CD14-positive monocyte (primary cell): ENCODE measurements around the gene PSMD12. TPM values are rescaled to one million over a fixed set of nuclear protein-coding genes. Genes with fewer than 3 reads are reported as not detected.

Experiments
- DNase-seq, 3 donors: peaks; one replicate each; pipeline ENCODE4 v3.0.0-alpha.2; 2011 to 2022
- H2AFZ ChIP-seq: 2 replicates; pipeline ENCODE4 v1.6.0; 2012; ENCODE audit warnings: mild to moderate bottlenecking, low read depth, low read length, inconsistent platforms; ENCODE audit not compliant: insufficient read depth, poor library complexity, severe bottlenecking
- H3K27ac ChIP-seq, 2 donors: 1 replicate in 1 of 2; 2 replicates in 1 of 2; pipeline ENCODE4 v1.5.1; 2012 to 2013; ENCODE audit warnings: low read length in 2 of 2, control low read depth in 1 of 2, inconsistent platforms in 1 of 2, low read depth in 1 of 2, mild to moderate bottlenecking in 1 of 2
- H3K27me3 ChIP-seq, 2 donors: one replicate each; pipeline versions ENCODE4 v1.6.0 to v1.6.1; 2011 to 2013; ENCODE audit warnings: low read length in 2 of 2; ENCODE audit not compliant: control insufficient read depth in 2 of 2, insufficient read depth in 2 of 2
- H3K36me3 ChIP-seq, 2 donors: replicated peaks in 1 of 2; 1 replicate in 1 of 2; 2 replicates in 1 of 2; pipeline versions ENCODE4 v1.5.1 to v1.6.1; 2012 to 2013; ENCODE audit warnings: low read length in 2 of 2, control low read depth in 1 of 2, inconsistent platforms in 1 of 2, mild to moderate bottlenecking in 1 of 2; ENCODE audit not compliant: insufficient read depth in 2 of 2, control insufficient read depth in 1 of 2
- H3K4me1 ChIP-seq, 2 donors: 1 replicate in 1 of 2; 2 replicates in 1 of 2; pipeline versions ENCODE4 v1.5.1 to v1.6.1; 2012 to 2013; ENCODE audit warnings: low read length in 2 of 2, control low read depth in 1 of 2, inconsistent platforms in 1 of 2, mild to moderate bottlenecking in 1 of 2, moderate library complexity in 1 of 2; ENCODE audit not compliant: insufficient read depth in 2 of 2, control insufficient read depth in 1 of 2
- H3K4me2 ChIP-seq: replicated peaks from 2 replicates; pipeline ENCODE3; 2012; ENCODE audit warnings: low read length, moderate library complexity, mild to moderate bottlenecking; ENCODE audit not compliant: poor library complexity, severe bottlenecking; ENCODE audit errors: extremely low read depth
- H3K4me3 ChIP-seq, 3 experiments: fragments of 200-600 bp in 1 of 3; sonication (generic) in 1 of 3; replicated peaks in 1 of 3; 1 replicate in 2 of 3; 2 replicates in 1 of 3; pipeline ENCODE4 v1.5.1; 2011 to 2013; ENCODE audit warnings: low read length in 3 of 3, mild to moderate bottlenecking in 3 of 3, control low read depth in 2 of 3, low read depth in 2 of 3, inconsistent platforms in 1 of 3, moderate library complexity in 1 of 3
- H3K79me2 ChIP-seq: 2 replicates; pipeline ENCODE4 v1.6.0; 2012; ENCODE audit warnings: mild to moderate bottlenecking, control low read depth, inconsistent platforms, low read length, moderate library complexity; ENCODE audit not compliant: insufficient read depth
- H3K9ac ChIP-seq: 2 replicates; pipeline ENCODE4 v1.6.0; 2017; ENCODE audit warnings: low read length, mild to moderate bottlenecking; ENCODE audit not compliant: insufficient read depth, poor library complexity, severe bottlenecking
- H3K9me3 ChIP-seq, 2 donors: replicated peaks in 1 of 2; 1 replicate in 1 of 2; 2 replicates in 1 of 2; pipeline versions ENCODE4 v1.5.1 to v1.6.1; 2012 to 2013; ENCODE audit warnings: low read length in 2 of 2, control low read depth in 1 of 2; ENCODE audit not compliant: control insufficient read depth in 1 of 2, insufficient read depth in 1 of 2
- H4K20me1 ChIP-seq: 2 replicates; pipeline ENCODE4 v1.6.0; 2012; ENCODE audit warnings: mild to moderate bottlenecking, low read length, control low read depth, moderate library complexity; ENCODE audit not compliant: insufficient read depth
- H3K27ac Mint-ChIP-seq, 7 donors: one replicate each; pipeline ENCODE4 v1.8.0; 2020; ENCODE audit warnings: mild to moderate bottlenecking in 7 of 7, mixed read lengths in 7 of 7, moderate library complexity in 6 of 7, inconsistent platforms in 2 of 7
- H3K27me3 Mint-ChIP-seq, 3 donors: one replicate each; pipeline ENCODE4 v1.8.0; 2021 to 2022; ENCODE audit warnings: low read depth in 3 of 3, mild to moderate bottlenecking in 3 of 3, mixed read lengths in 3 of 3, moderate library complexity in 3 of 3, inconsistent platforms in 1 of 3
- H3K36me3 Mint-ChIP-seq, 2 donors: one replicate each; pipeline ENCODE4 v1.8.0; 2020; ENCODE audit warnings: mixed read lengths in 2 of 2, inconsistent platforms in 1 of 2, mild to moderate bottlenecking in 1 of 2
- H3K4me1 Mint-ChIP-seq: one replicate; pipeline ENCODE4 v1.8.0; 2020; ENCODE audit warnings: mild to moderate bottlenecking, mixed read lengths
- H3K4me3 Mint-ChIP-seq, 2 donors: one replicate each; pipeline ENCODE4 v1.8.0; 2020; ENCODE audit warnings: mild to moderate bottlenecking in 2 of 2, mixed read lengths in 2 of 2, moderate library complexity in 1 of 2
- H3K9me3 Mint-ChIP-seq, 7 donors: one replicate each; pipeline ENCODE4 v1.8.0; 2020 to 2022; ENCODE audit warnings: mixed read lengths in 7 of 7, mild to moderate bottlenecking in 6 of 7, moderate library complexity in 6 of 7, inconsistent platforms in 2 of 7
- CTCF ChIP-seq: fragments of 200-600 bp; IDR thresholded peaks from one replicate; pipeline ENCODE4 v1.8.0; 2022; ENCODE audit warnings: antibody characterized with exemption, mild to moderate bottlenecking
- WGBS: methylation state at CpG from one replicate; pipeline ENCODE4 v1.1.5; 2013; ENCODE audit warnings: missing lambda C conversion rate; ENCODE audit not compliant: insufficient coverage; 5-methylcytosine and 5-hydroxymethylcytosine counted together
- intact Hi-C, 2 donors: fragments of 100-400 bp; cut with micrococcal nuclease; formaldehyde crosslinking; loops; one replicate each; pipeline versions ENCODE4 v1.15.0 to v1.15.1; 2023
- polyA plus RNA-seq, 3 donors: library from polyadenylated mRNA; depleted of rRNA in 1 of 3; unstranded in 2 of 3; stranded (reverse) in 1 of 3; fragments of 300-500 nt in 2 of 3; fragments of >200 nt in 1 of 3; fragmentation: Illumina TruSeq in 2 of 3; gene quantifications; 1 replicate in 2 of 3; 2 replicates in 1 of 3; pipeline ENCODE4 v1.2.3, GENCODE V29; 2012 to 2021

Gene PSMD12
- polyA plus RNA-seq, 3 donors, result 16.2 to 30.7 (median 17.8) TPM

- H3K79me2 ChIP-seq, result peaks cover 39% of the 10 kb centered on the region
- intact Hi-C loops, result no loop called here
- no peaks in the 10 kb centered on the region for H3K27me3 ChIP-seq
- no peak overlapping the region for H3K4me3 ChIP-seq
- peaks cover 0 to 5% (median 2%) of the 10 kb centered on the region in 3 donors for H3K27me3 Mint-ChIP-seq
- H3K36me3 ChIP-seq, result no peaks in the 10 kb centered on the region
- no peak overlapping the region for H3K27ac ChIP-seq
- no peak for DNase-seq
- H4K20me1 ChIP-seq, result peaks cover 49% of the 10 kb centered on the region
- TF ChIP-seq CTCF, result no peak
- peaks cover 15 to 17% of the 10 kb centered on the region in 2 donors for H3K4me1 ChIP-seq
- 100% methylated on average over 2 of the region's 5 CpGs for WGBS
- H3K4me1 Mint-ChIP-seq, result peaks cover 21% of the 10 kb centered on the region
- H3K9me3 Mint-ChIP-seq, result peaks cover 0 to 2% (median 0%) of the 10 kb centered on the region in 7 donors
- H3K36me3 Mint-ChIP-seq, result no peaks in the 10 kb centered on the region
- peak overlapping the region in 1 of 7 donors; percentile 76 for H3K27ac Mint-ChIP-seq
- no peaks in the 10 kb centered on the region for H3K9me3 ChIP-seq
- no peak overlapping the region for H3K4me2 ChIP-seq
- no peak overlapping the region for H3K9ac ChIP-seq
- no peak overlapping the region for H3K4me3 Mint-ChIP-seq
- no peak overlapping the region for H2AFZ ChIP-seq
These were observed 47.0 kb upstream of the PSMD12 start for GRCh38 chr17:67413388-67413787.

GRCh38 chr17:67412941-67413340 lies 46.6 kb upstream of the PSMD12 start:
- no peak overlapping the region for H2AFZ ChIP-seq
- DNase-seq, result no peak
- H3K27me3 Mint-ChIP-seq, result peaks cover 0 to 5% (median 2%) of the 10 kb centered on the region in 3 donors
- H3K4me2 ChIP-seq, result no peak overlapping the region
- no peak overlapping the region for H3K27ac ChIP-seq
- intact Hi-C loops, result no loop called here
- H3K9ac ChIP-seq, result no peak overlapping the region
- H3K9me3 ChIP-seq, result no peaks in the 10 kb centered on the region
- H3K9me3 Mint-ChIP-seq, result peaks cover 0 to 2% (median 0%) of the 10 kb centered on the region in 7 donors
- H3K27ac Mint-ChIP-seq, result peak overlapping the region in 1 of 7 donors; percentile 76
- H4K20me1 ChIP-seq, result peaks cover 49% of the 10 kb centered on the region
- H3K4me3 ChIP-seq, result no peak overlapping the region
- H3K27me3 ChIP-seq, result no peaks in the 10 kb centered on the region
- TF ChIP-seq CTCF, result no peak
- peaks cover 21% of the 10 kb centered on the region for H3K4me1 Mint-ChIP-seq
- no peak overlapping the region for H3K4me3 Mint-ChIP-seq
- H3K4me1 ChIP-seq, result peaks cover 15 to 17% of the 10 kb centered on the region in 2 donors
- no peaks in the 10 kb centered on the region for H3K36me3 Mint-ChIP-seq
- WGBS, result no CpG with 5 or more reads among the region's 2 CpGs
- H3K79me2 ChIP-seq, result peaks cover 39% of the 10 kb centered on the region
- H3K36me3 ChIP-seq, result no peaks in the 10 kb centered on the region
